GM12891 (cell line): ENCODE measurements around the gene BCL11B.

Experiments
- DNase-seq: peaks from one replicate; pipeline ENCODE4 v3.0.0; 2011; ENCODE audit warnings: low spot score; ENCODE audit not compliant: insufficient read length
- FAIRE-seq: peaks from 2 replicates; lab custom pipeline; 2011; peaks lifted over from hg19 to GRCh38; lab: Jason Lieb, UNC
- PAX5 ChIP-seq: IDR thresholded peaks from 2 replicates; pipeline ENCODE4 v1.6.1; 2011; ENCODE audit warnings: low read length, moderate library complexity, mild to moderate bottlenecking; ENCODE audit not compliant: insufficient read depth, severe bottlenecking
- POLR2A ChIP-seq: IDR thresholded peaks from 2 replicates; pipeline ENCODE4 v1.6.1; 2011; ENCODE audit warnings: low read depth, low read length, control low read depth
- POLR2AphosphoS5 ChIP-seq: IDR thresholded peaks from 2 replicates; pipeline ENCODE4 v1.6.1; 2011; ENCODE audit warnings: low read depth, low read length, control low read depth
- POU2F2 ChIP-seq: IDR thresholded peaks from 2 replicates; pipeline ENCODE4 v1.6.1; 2011; ENCODE audit warnings: low read depth, mild to moderate bottlenecking, control low read depth, low read length, moderate library complexity
- SPI1 ChIP-seq: IDR thresholded peaks from 2 replicates; pipeline ENCODE4 v1.6.1; 2011; ENCODE audit warnings: low read depth, low read length, control low read depth
- TAF1 ChIP-seq: IDR thresholded peaks from 2 replicates; pipeline ENCODE4 v1.6.1; 2011; ENCODE audit warnings: low read depth, low read length, control low read depth

The BCL11B gene

DNA sequence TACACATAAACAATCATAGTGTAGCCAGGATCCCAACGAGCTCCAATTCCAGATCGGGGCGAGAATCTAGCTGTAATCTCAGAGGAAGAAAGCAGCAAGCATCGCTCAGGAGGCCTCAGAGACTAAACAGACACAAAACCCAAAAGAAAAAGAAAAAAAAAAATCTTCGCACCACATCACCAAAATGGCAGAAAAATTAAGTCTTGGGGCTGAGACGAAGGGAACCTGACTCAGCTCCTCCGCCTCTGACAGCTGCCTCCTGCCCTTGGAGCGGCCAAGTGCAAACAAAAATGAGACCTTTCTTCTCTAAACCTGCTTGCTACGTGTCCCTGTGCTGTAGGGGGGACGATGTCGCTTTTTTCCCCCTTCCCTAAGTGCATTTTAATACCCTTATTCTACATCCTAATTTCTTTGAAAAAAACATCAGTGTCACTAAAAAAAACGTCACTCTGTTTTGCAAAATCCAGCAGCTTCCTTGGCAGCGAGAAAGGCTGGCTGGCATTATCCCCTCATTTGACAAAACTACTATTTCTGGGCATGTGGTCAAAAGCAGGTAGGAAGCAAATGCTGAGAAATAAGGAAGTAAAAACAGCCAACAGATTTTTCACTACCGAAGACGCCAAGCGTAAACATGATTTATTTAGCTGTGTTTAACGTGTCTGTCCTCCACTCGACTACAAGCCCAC is 30.5 kb downstream of the BCL11B start:
- no peak for TF ChIP-seq POU2F2
- TF ChIP-seq SPI1, result no peak
- no peak for TF ChIP-seq TAF1
- no peak for TF ChIP-seq PAX5
- no peak for TF ChIP-seq POLR2AphosphoS5
- TF ChIP-seq POLR2A, result no peak
- no peak for FAIRE-seq
- DNase-seq, result no peak

DNA sequence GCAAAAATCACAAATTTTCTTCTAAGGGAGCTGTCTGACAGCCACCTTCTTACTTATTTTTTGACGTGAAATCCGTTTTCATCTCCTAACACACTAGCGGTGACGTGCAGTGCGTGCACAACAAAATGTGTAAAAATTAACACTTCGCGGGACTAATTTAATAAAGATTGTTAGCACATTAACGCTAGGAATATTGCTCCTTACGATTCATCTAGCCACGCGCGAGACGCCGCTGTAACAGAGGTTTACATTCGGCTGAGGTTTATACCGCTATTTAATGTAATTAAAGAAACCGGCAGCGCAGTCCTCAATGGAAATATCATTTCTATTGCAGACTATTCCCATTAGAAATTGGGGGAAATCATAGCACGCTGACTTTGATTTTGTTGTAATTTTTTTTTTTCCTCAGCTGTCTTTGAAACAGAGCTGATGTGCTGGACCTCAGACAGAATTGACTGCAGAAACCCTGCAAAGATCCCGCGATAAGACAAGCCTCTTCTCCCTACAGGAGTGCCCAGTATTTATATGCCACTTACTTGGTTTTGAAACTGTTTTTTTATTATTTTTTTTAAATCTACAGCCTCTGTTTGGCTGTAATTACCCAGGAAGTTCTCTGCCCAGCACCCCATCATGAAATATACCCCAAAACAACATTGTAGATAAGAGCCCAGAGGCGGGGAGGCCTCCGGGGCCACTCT is 31.2 kb downstream of the BCL11B start:
- no peak for TF ChIP-seq TAF1
- no peak for TF ChIP-seq POLR2A
- no peak for TF ChIP-seq POLR2AphosphoS5
- TF ChIP-seq POU2F2, result no peak
- TF ChIP-seq SPI1, result no peak
- no peak for TF ChIP-seq PAX5
- no peak for FAIRE-seq
- no peak for DNase-seq

DNA sequence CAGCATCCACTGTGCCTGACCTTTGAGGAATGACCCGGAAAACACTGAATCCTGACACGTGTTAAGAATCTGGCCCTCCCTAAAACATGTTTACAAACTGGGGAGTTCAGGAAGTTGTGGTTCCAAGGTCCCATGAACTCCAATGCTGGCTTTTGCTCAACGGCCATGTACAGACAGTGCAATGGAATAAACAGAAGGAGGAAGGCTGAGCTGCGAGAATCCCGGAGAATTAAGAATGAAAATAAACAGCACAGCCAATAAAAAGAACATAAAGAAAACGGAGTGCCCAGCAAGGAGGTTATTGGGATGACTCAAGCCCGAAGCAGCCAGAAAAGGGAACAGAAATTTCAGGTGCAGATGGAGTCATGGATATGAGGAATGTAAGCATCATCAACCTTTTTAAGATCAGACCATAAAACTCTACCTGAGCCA is 32.3 kb downstream of the BCL11B start:
- no peak for FAIRE-seq
- no peak for DNase-seq
- TF ChIP-seq POLR2A (no peak), PAX5 (no peak), SPI1 (no peak), POLR2AphosphoS5 (no peak), TAF1 (no peak), POU2F2 (no peak)

- TF ChIP-seq PAX5 (no peak), SPI1 (no peak), POLR2A (no peak), TAF1 (no peak), POLR2AphosphoS5 (no peak), POU2F2 (no peak)
- FAIRE-seq, result no peak
- DNase-seq, result no peak
Measured at GRCh38 chr14:99238216-99238615, 33.8 kb downstream of the BCL11B start.

DNA sequence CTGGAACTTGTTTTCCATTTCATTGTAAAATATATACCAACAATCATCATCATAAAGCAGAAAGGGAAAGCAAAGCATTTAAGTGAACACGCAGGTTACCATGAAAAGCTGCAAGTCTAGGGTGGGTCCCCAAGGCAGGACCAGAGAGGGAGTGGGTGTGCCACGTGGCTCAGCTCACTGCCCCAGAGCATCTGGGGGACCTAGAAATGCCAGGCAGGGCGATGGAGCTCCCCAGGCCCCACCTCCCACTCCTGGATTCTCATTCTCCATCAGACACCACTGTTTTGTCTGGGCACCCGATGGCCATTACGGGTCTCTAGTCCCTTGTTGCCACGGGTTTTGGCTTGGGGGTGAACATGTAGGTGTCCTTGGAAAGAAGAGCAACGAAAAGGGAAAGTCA is 34.7 kb downstream of the BCL11B start:
- FAIRE-seq, result no peak
- TF ChIP-seq TAF1 (no peak), PAX5 (no peak), POLR2A (no peak), POU2F2 (no peak), POLR2AphosphoS5 (no peak), SPI1 (no peak)
- DNase-seq, result no peak

- TF ChIP-seq PAX5 (no peak), POLR2AphosphoS5 (no peak), POLR2A (no peak), TAF1 (no peak), POU2F2 (no peak), SPI1 (no peak)
- FAIRE-seq, result no peak
Measured at GRCh38 chr14:99236386-99237138, 35.4 kb downstream of the BCL11B start.

GRCh38 chr14:99235582-99236320 is 36.2 kb downstream of the BCL11B start:
- DNase-seq (no peak), FAIRE-seq (no peak)
- TF ChIP-seq SPI1 (no peak), PAX5 (no peak), TAF1 (no peak), POLR2A (no peak), POLR2AphosphoS5 (no peak), POU2F2 (no peak)

More at GRCh38 chr14:99236386-99237138, 35.4 kb downstream of the BCL11B start:
- DNase-seq, result no peak

GRCh38 chr14:99234961-99235571 is 36.9 kb downstream of the BCL11B start:
- no peak for TF ChIP-seq POLR2A
- no peak for TF ChIP-seq SPI1
- TF ChIP-seq POU2F2, result no peak
- TF ChIP-seq TAF1, result no peak
- no peak for TF ChIP-seq PAX5
- DNase-seq, result no peak
- no peak for FAIRE-seq

GRCh38 chr14:99234355-99234754 is 37.6 kb downstream of the BCL11B start:
- FAIRE-seq, result no peak
- TF ChIP-seq PAX5 (no peak), TAF1 (no peak), SPI1 (no peak), POLR2A (no peak), POLR2AphosphoS5 (no peak), POU2F2 (no peak)
- DNase-seq, result no peak
